GM18517 (cell line): ENCODE results near the gene NOP14.
"Not testable (repeated sequence)": the region's sequence is repeated elsewhere in the genome, so short reads cannot be mapped to it uniquely, and the experiment has no call there.

Experiments
- ATAC-seq: cut with Tn5 transposase; IDR thresholded peaks from one replicate; pipeline ENCODE4 v1.9.1; 2021; ENCODE audit warnings: mild to moderate bottlenecking, moderate library complexity; ENCODE audit not compliant: unreplicated experiment

NOP14 gene

DNA sequence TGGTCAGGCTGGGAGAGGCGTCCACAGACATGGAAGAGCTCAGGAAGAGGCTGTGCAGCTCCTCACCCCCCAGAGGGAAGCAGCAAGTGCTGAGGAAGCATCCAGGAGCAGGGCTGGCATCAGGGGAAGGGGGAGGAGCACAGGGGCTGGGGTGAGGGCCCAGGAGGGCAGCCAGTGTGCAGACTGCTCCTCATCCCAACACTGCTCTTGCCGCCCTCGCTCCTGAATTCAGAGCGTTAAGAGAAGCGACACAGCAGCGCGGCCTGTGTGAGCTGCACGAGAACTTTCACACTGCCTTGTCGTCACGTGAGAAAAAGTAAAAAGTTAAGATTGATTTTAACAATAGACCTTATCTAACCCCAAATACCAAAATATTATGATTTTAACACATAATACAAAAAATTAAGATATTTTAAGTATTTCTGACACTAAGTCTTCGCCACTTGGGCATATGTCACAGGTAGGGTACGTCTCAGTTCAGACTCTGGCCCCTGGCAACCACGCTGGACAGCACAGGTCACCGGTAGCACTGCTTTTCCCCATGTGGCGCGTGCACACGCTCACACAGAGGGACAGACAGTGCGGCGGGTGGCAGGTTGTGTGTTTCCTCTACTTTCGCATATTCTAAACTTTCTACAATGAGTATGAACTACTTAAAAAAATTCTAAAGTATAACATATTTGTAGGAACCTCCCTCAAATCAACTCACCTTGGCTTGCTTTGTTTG, 19.7 kb downstream of the NOP14 start:
- no peak for ATAC-seq

DNA sequence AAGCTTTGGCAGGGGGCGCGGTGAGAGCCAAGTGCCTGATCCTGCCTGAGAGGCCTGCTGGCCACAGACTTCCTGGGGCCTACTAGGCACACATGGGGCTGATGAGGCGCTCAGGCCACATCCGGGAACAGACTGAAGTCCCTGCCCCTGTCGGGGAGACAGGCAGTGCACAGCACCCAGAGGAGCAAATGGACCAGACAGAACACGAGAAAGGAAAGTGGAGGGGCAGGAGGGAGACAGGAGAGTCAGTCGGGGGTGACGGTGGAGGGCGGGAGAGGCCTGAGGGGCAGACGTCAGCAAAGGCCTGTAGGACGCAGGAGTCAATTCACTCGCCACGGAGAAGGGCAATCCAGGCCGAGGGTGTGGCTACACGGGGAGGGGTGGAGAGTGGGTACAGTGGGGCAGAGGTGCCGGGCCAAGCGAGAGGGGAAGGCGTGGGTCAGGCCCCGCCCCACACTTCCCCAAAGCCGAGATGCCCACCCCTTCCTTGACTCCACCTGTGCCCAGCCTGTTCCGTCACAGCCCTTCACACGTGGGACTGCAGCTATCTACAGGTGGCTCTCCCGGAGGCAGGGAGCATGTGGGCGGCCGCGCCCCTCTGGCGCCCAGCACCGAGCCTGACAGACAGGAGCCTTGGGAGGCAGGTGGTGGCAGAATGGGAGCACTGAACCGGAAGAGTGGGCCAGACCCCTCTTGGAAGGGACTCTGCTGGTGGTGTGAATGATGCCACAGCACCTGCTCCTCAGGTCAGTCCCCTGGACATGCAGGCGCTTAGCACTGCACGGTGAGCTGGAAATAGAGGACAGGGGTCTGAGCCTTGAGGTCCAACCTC, 20.5 kb downstream of the NOP14 start:
- ATAC-seq: no peak

DNA sequence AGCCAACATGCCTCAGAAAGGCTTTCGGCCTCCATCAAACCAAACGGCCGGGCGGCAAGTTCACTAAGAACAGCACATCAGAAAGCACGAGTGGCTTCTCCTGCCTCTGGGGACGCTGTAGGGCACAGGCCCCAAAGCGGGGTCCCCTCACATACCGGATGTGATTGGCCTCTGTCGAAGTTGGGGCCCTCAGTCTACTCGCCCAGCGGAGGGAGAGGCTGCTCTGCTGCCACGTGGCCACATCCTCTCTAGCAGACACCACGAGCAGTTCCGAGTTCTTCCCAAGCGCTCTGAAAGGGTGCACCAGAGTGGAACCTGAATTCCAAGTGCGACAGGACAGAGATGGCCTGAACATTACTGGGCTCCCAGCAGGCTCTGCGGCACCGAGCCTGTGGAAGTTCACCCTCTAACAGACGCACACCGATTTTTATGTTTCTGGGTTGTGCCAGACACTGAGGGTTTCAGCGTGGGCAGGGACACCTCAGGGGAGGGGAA, 21.1 kb downstream of the NOP14 start:
- no peak for ATAC-seq

DNA sequence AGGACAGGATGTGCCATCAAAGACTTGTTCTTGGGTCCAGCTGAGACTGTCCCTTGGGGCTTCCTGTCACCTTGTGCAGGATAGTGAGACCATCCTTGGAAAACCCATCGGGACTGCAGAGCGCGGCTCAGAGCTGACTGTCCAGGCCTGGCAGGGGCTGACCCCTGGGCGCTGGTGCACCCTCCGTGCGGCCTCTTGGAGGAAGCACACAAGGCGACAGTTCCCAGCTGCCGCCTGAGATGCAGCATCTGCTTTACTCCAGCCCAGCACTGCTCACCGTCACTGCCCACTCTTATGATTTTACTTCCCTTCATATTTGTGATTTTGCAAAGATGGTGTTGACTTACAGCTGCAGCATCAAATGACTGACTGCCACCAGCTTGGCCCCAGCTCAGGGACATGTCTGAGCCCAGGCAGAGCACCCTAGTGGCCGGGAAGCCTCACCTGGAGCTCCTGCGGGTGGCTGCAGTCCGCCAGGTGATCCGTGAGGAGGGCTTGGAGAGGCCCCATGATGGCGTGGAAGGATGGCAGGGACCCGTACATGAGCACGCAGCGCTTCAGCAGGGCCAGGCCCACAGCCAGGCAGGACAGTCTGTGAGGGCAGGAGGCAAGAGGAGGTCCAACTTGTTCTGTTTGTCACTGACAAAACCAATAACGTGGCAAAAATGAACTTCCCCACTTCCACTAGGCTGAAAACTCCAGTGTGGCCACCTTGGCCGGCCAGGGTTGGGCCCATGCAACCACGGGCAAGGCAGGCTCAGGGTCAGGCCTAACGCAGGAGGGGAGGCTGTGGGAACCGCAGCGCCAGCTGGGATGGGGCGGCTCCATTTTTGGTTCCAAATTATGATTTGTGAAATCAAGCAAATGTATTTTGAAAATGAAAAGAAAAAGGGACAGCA, 21.8 kb downstream of the NOP14 start:
- ATAC-seq: no peak

DNA sequence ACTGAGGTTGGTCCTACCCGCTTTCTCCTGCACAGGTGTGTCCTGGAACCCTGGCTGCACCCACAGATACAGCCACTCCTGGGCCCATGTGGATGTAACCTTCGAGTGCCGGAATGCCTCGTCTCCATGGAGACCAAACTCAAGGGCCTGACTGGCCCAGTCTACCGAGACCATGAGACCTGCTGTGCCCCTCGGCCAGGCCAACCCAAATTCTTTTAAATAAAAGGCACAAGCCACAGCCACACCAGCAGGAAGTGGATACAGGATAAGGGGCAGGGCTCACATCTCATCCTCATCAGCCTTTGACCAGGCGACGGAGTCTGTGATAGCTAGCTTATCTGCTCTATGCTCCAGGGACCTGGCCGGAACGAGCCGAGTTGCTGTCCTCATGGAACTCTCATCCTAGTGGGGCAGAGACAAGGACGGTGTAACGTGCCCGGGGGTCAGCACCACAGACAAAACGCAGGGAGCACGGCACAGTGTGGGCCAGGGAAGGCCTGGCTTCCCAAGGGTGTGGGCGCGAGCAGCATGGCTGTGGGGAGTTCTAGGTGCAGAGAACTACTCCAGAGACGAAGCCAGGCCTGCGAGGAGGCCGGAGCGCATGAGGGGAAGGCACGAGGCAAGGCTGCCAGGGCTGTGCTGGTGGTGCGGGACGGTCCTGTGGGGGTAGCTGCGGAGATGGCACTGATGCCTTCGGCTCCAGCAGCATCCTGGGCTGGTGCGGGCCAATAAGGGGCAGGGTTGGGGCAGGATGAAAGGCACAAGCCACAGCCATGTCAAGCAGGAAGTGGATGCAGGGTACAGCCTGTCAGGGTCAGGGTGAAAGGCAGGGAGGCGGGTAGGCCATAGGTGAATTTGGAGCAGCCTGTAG, 22.7 kb downstream of the NOP14 start:
- ATAC-seq: no peak

DNA sequence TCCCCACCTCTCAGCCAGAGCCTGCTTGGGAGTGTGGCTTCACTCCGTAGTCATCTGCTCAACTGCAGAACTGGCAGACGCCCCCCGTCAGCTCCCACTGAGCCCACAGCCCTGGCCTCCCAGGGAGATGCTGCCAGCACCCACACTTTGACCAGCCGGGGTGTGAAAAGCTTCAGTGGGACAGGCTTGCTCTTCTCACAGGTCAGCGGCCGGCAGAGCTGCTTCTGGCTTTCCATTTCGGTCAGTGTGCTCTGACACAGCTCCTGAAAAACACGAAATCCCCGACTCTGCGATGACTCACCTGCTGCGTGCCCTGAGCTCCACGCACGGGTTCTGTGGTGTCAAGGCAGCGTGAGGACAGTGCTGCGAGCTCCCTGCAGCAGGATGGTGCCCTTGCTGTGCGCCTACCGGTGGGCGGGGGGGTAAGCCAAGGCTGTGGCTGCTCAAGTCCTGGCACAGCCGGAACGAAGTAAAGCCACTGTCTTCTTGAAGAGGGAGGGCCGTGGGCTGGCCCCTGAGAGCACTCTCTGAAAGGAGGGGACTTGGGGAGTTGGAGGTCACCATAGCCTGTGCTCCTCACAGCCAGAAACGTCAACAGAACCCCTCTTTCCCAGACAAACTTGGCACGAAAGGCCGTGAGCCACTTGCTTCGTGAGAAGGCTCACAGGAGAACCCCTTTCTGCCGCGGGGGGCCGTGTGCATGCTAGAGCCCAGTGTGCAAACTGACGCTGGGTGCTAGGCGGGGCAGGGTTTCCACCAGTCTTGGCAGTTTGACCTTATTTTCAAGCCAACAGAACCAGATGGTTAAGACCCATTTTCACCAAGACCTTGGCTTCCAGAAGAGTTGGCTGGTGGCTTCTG, 23.6 kb downstream of the NOP14 start:
- ATAC-seq: no peak

DNA sequence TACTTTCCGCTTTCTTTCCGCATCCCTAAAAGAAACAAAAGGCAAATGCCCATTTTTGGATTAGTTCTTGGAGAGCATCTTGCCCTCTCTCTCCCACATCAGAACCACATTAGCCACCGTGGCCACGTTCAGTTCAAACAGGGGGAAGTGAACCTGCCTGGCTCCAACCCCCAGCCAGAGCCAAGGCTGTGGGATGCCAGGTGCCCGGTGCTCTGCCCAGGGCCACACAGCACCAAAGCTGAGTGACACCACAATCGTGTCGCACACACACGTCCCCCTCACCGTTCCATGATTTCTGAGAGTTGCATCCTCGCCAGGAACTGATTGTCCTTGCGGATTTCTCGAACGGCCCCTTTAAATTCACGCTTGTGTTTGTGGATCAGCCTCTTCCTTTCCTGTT, 24.3 kb downstream of the NOP14 start:
- no peak for ATAC-seq

DNA sequence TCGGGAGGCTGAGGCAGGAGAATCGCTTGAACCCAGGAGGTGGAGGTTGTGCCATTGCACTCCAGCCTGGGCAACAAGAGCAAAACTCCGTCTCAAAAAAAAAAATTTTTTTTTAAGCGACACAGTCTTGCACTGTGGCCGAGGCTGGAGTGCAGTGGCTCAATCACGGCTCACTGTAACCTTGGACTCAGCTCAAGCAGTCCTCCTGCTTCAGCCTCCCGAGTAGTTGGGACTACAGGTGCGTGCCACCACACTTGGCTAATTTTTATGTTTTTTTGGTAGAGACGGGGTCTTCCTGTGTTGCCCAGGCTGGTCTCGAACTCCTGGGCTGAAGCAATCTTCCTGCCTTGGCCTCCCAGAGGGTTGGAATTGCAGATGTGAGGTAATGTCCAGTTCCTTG, 24.8 kb downstream of the NOP14 start:
- not testable (repeated sequence) for ATAC-seq

DNA sequence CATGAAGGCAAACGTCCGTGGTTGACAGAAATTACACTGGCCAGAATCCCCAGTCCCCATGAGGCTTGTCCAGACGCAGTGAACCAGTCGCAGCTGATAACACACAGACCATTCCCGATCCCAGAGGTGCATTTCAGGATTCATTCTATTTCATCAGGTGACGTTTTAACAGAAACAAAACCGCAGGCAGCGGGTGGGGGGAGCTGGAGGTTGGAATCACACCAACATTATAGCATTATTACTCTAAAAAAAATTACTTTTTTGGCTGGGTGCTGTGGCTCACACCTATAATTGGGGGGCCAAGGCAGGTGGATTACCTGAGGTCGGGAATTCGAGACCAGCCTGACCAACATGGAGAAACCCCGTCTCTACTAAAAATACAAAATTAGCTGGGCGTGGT, 25.2 kb downstream of the NOP14 start:
- no peak for ATAC-seq

DNA sequence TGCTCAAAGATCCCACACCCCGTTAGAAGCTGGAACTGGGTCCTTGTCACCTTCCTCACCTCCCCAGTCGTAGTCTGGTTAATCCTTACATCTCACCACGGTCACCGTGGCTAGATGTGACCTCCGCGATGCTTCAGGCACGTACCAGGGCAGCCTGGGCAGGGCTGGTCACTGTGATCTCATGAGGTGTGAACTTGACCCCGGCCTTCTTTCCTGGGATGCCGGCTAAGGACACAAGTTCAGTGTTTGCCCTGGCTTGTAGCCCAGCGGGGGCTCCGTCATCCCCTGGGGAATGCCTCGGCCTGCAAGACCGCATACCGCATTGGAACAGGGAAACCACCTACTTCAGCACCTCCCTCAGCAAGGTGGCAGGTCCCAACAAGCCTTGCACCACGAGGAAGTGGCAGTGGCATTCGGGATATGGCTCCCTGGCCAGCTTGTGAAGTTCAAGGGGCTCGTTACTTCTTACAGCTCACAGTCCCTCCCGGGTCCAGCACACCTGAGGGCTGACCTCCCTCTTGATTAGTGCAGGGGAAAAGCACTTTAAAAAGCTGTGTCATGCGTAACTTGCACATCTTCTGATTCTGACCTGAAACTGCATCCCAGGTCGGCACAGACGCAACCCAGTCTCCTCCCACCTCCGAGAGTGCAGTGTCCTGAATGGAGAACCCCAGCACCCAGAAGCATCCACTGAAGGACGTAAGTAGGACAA, 25.9 kb downstream of the NOP14 start:
- no peak for ATAC-seq

DNA sequence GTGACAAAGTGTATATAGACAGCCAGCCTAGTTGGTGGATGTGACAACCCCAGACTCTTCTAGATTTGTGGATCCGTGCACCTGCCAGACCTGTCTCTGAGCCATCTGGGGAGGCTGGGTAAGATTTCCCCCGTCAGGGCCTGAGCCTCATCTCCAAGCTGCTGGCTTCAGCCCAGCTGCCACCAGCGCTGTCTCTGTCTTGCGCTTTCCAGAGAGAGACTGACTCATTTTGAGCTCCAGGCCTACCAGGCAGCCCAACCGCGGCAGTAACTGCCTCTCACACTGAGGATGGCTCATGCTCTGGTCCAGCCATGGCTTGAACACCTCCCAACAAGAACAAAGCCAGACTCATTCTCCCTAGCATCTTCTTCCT, 26.4 kb downstream of the NOP14 start:
- ATAC-seq: no peak

DNA sequence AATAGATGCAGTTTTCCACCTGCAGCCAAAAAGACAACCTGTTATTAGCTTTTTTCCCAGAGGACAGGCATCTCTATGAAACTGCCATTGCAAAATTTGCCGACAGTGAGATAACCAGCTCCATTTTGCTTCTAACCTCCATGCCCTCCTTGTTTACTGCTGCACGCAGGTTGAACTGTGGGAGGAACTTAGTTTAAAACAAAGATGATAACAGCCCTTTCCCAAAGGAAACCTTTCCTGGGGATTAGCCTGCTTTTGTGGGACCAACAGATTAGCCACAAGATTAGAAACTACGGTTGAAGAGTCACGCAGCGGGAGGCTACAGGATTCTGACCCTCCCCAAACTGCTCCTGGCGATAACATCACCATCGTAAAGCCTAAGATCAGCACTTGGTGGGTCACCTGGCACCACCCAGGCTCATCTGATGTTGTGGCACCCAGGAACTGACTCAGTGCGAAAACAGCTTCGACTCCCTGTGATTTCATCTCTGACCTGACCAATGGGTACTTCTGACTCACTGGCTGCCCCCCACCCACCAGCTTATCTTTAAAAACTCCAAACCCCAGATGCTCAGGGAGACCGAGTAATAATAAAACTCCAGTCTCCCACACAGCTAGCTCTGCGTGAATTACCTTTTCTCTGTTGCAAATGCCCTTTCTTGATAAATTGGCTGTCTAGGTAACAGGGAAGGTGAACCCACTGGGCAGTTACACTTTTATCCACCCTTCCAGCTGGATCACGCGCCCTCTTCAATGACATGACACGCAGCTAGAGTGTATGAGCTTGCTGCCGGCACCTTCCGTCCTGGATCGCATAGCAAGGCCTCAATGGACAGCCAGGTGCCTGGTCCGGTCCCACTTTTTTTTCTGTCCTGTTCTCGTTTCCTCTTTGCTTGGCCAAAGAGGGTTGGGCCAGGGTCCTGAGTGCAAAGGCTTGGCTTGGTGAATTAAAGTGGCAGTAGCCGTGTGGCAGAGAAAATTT, 27.2 kb downstream of the NOP14 start:
- ATAC-seq: no peak

DNA sequence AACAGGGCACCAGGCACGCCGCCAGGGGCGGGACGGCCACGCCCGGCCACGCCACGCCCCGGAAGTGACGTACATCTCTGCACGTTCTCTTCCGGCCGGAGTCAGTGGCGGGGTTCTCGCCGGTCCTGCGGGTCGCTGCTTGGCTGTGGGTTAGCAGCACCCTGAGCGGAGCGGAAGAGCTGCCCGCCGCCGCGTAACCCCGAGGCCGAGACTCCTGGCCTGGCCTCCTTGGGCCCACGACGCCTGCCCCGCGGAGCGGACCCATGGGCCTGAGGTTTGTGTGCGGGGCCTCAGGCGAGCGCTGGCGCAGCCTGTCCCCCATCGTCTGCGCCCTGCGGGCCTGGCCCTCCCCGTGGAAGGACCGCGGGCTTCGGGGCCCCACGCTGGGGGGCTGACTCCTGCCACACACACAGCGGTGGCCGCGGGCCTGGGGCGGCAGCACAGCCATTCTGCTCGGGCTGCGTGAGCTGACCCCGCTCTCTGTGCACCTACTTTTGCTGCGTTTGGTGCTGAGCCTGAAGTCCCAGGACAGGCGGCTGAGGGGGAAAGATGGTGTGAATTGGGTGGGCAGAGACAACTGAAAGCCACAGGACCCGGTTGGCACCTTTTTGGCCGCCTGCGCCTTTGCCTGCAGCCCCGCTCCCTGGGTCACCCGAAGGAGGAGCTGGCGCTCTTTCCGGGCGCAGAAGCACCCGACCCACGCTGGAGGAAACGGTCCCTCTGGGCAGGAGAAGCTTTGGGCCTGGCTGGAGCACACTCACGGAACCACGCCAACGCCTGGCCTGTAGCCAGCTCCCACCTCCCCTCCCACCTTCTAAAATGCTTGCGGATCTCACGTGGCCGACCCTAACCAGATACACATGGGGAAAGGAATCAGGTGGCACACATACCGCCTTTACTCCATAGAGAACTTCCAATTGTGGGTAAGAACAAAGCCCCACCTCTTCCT, 28.1 kb downstream of the NOP14 start:
- ATAC-seq: peak; percentile 39

DNA sequence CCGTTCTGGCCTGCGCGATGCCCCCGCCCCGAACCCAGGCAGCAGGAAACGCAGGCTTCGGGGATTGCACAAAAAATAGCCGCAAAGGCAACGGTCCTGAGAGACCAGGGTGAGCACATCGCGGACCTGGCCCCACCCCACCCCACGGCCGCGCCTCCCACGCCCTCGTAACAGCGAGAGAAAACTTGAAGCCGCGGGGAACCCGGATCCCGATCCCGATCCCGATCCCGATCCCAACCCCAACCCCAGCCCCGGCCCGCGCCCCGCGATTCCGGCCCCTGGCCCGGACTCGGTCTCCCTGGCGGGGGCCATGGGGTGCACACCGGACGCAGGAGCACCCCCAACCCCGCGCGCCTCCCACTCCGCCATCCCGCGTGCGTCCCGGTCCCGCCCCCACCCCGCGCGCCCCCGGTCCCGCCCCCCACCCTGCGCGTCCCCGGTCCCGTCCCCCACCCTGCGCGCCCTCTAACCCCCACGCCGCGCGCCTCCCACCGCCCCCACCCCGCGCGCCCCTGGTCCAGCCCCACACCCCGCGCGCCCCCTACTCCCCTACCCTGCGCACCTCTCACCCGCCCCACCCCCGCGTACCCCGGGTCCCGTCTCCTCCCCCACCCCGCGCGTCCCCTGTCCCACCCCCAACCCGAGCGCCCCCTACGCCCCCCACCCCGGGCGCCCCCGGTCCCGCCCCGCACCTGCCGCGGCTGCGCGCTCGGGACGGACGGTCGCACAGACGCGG, 29.0 kb downstream of the NOP14 start:
- ATAC-seq: no peak

DNA sequence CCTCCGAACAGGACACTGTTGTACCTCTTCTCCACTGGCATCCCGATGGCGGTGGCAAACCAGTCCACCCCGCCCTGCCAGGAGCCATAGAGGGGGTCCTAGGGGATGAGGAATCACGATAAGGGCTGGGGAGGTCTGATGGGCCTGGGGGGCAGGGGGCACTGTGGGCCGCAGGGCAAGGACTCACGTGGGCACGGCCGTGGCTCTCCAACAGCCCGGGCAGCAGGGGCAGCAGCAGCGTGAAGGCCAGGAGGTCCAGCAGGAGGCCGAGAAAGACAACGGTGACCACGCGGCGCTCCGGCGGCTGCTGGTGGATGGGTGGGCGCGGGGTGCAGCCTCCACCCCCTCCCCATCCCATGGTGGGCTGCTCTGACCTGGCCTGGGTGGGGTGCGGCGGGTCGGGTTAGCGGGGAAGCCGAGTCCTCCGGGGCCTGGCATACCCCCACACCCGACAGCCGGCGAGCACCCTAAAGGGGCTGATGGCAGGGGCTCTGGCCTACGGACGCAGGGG, 29.6 kb downstream of the NOP14 start:
- no peak for ATAC-seq
